Transverse colon (tissue), 4 donors: ENCODE results near the gene INCENP. TPM values are rescaled to one million over a fixed set of nuclear protein-coding genes. Genes with fewer than 3 reads are reported as not detected.
"Not testable (repeated sequence)": the region's sequence is repeated elsewhere in the genome, so short reads cannot be mapped to it uniquely, and the experiment has no call there.

Experiments used
- DNase-seq: peaks from one replicate; pipeline ENCODE4 v3.0.0-alpha.2; 2019
- H3K27ac ChIP-seq, 4 donors: fragments of 200-600 bp; sonication (generic); 2 replicates each; pipeline ENCODE4 v1.5.1; 2016 to 2018; ENCODE audit warnings: inconsistent platforms in 4 of 4
- H3K27me3 ChIP-seq: fragments of 200-600 bp; sonication (generic); 2 replicates; pipeline ENCODE4 v1.5.1; 2017; ENCODE audit warnings: inconsistent platforms
- H3K36me3 ChIP-seq, 4 donors: fragments of 200-600 bp; sonication (generic); 2 replicates each; pipeline ENCODE4 v1.5.1; 2017 to 2019; ENCODE audit warnings: inconsistent platforms in 4 of 4
- H3K4me1 ChIP-seq, 4 donors: fragments of 200-600 bp; sonication (generic); 2 replicates each; pipeline ENCODE4 v1.5.1; 2017 to 2020; ENCODE audit warnings: inconsistent platforms in 4 of 4
- H3K4me3 ChIP-seq, 4 donors: fragments of 200-600 bp; sonication (generic); 1 replicate in 1 of 4; 2 replicates in 3 of 4; pipeline versions ENCODE4 v1.5.1 to v1.6.1; 2017 to 2019; ENCODE audit warnings: inconsistent platforms in 4 of 4
- H3K9me3 ChIP-seq, 2 donors: fragments of 200-600 bp; sonication (generic); 2 replicates each; pipeline ENCODE4 v1.5.1; 2017 to 2019; ENCODE audit warnings: inconsistent platforms in 2 of 2
- CTCF ChIP-seq, 5 experiments: fragments of 200-600 bp in 3 of 5; fragments of 450-650 bp in 2 of 5; sonication (generic) in 3 of 5; IDR thresholded peaks; 1 replicate in 2 of 5; 2 replicates in 3 of 5; pipeline ENCODE4 v1.5.1; 2016 to 2017; ENCODE audit warnings: antibody characterized with exemption in 5 of 5, inconsistent platforms in 3 of 5, mild to moderate bottlenecking in 2 of 5, moderate library complexity in 1 of 5
- EP300 ChIP-seq: sonication (generic); formaldehyde crosslinking; IDR thresholded peaks from one replicate; pipeline ENCODE4 v1.6.1; 2017; ENCODE audit warnings: antibody characterized with exemption, low read depth
- POLR2A ChIP-seq: fragments of 450-650 bp; IDR thresholded peaks from one replicate; pipeline ENCODE4 v1.6.1; 2016; ENCODE audit warnings: antibody characterized with exemption, mild to moderate bottlenecking, moderate library complexity
- POLR2AphosphoS5 ChIP-seq, 3 donors: sonication (generic); formaldehyde crosslinking; IDR thresholded peaks; one replicate each; pipeline ENCODE4 v1.6.1; 2016; ENCODE audit warnings: antibody characterized with exemption in 3 of 3
- WGBS, 2 donors: methylation state at CpG; one replicate each; pipeline ENCODE4 v1.1.5; 2018; ENCODE audit warnings: low coverage in 1 of 2; 5-methylcytosine and 5-hydroxymethylcytosine counted together
- in situ Hi-C, 4 donors: fragments of 200-750 bp; cut with MboI; loops; one replicate each; pipeline versions ENCODE4 v1.15.0 to v1.15.1; 2017; ENCODE audit warnings: low sequenced_read_pairs in 3 of 4, low pct_ligation_motif_present in 1 of 4, low pct_unique_long_range_greater_than_20kb in 1 of 4
- intact Hi-C: fragments of 100-400 bp; cut with DNase I; formaldehyde crosslinking; loops from one replicate; pipeline ENCODE4 v1.15.1; 2023; ENCODE audit warnings: low total_unique reads
- total RNA-seq, 4 donors: library from RNA; depleted of rRNA; stranded (reverse); fragments of >200 nt; gene quantifications; one replicate each; pipeline ENCODE4 v1.1.0, GENCODE V29; 2016

INCENP gene
- total RNA-seq, 4 donors from 2014 or later: 10.5 to 38.9 (median 26.1) TPM

- Histone ChIP-seq H3K27ac (no peak overlapping the region), H3K4me1 (peaks cover 0 to 7% (median 5%) of the 10 kb centered on the region in 4 donors), H3K36me3 (no peaks in the 10 kb centered on the region), H3K27me3 (no peaks in the 10 kb centered on the region), H3K4me3 (no peak overlapping the region), H3K9me3 (no peaks in the 10 kb centered on the region)
- in situ Hi-C loops: loop anchor here in 3 of 4 donors (10.0 to 25.0 kb wide), 3 partner anchors 187 to 197 kb away; partner anchors contain the start of gene FADS3 (in 2 of the 3)
- intact Hi-C loops: loop anchor here (2.0 to 10.0 kb wide), 3 partner anchors 137 to 287 kb away; partner anchors contain the start of genes FEN1 and TMEM258
- no peak for TF ChIP-seq CTCF (IDR thresholded peaks at IDR 0.05)
- TF ChIP-seq POLR2A: no peak
- no peak for TF ChIP-seq POLR2AphosphoS5 (IDR thresholded peaks at IDR 0.05)
- no peak for TF ChIP-seq EP300
- DNase-seq: no peak
- WGBS, 2 donors: 30 to 32% methylated on average over 6 to 7 of the region's 7 CpGs
These were observed 41.5 kb upstream of the INCENP start for GRCh38 chr11:62082292-62082657.

GRCh38 chr11:62084801-62085200 lies 39.0 kb upstream of the INCENP start:
- not testable (repeated sequence) for H3K4me1 ChIP-seq, DNase-seq, H3K27me3 ChIP-seq, H3K9me3 ChIP-seq, H3K36me3 ChIP-seq, H3K27ac ChIP-seq, H3K4me3 ChIP-seq
- WGBS, 2 donors: 83 to 95% methylated on average over 1 to 6 of the region's 6 CpGs
- intact Hi-C loops: loop anchor here (10.0 kb wide), 2 partner anchors 140 to 290 kb away; partner anchors contain the start of genes FEN1 and TMEM258
- in situ Hi-C loops: loop anchor here in 3 of 4 donors (10.0 to 25.0 kb wide), 3 partner anchors 190 to 200 kb away; partner anchors contain the start of gene FADS3 (in 2 of the 3)

- Histone ChIP-seq H3K27me3 (no peaks in the 10 kb centered on the region), H3K27ac (no peak overlapping the region), H3K36me3 (no peaks in the 10 kb centered on the region), H3K4me3 (no peak overlapping the region), H3K9me3 (peaks cover 5 to 8% of the 10 kb centered on the region in 2 donors), H3K4me1 (no peaks in the 10 kb centered on the region)
- in situ Hi-C loops: loop anchor here in 3 of 4 donors (10.0 to 25.0 kb wide), 3 partner anchors 193 to 203 kb away; partner anchors contain the start of gene FADS3 (in 2 of the 3)
- TF ChIP-seq CTCF (IDR thresholded peaks at IDR 0.05): no peak
- no peak for TF ChIP-seq POLR2A
- TF ChIP-seq POLR2AphosphoS5 (IDR thresholded peaks at IDR 0.05): no peak
- no peak for TF ChIP-seq EP300
- intact Hi-C loops: loop anchor here (10.0 kb wide), 2 partner anchors 143 to 293 kb away; partner anchors contain the start of genes FEN1 and TMEM258
- DNase-seq: no peak
- WGBS, 2 donors: 88 to 89% methylated on average over 1 of the region's 1 CpG
These were observed 36.1 kb upstream of the INCENP start for GRCh38 chr11:62087694-62088093.

DNA sequence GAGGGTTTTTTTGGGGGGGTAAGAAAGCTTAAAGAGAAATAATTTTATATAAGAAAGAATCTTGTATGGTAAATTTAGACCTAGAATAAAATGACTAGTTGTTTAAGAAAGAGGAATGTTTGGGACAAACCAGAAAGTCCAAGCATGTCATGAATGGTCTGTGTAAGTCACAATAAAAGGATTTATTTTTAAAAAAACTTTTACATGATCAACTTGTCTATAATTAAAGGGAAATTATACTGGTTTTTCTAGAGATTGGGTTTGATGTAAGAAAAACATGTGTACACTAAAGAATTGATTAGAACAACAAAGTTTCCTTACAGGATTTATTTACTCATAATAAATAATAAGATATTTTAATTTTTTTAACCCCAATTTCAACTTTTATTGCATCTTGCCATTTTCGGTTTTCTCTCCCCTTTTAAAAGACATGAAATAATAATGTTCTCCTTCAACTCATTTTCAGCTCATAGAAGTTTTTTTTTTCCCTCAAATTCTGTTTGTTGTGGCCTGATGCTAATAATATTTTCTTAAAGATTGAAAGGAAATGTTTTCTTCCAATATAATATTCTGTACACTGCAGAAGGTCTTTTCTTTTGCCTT lies 35.4 kb upstream of the INCENP start:
- H3K27me3 ChIP-seq: no peaks in the 10 kb centered on the region
- 36 to 43% methylated on average over 1 of the region's 1 CpG for WGBS, 2 donors
- TF ChIP-seq CTCF (IDR thresholded peaks at IDR 0.05) (no peak), POLR2AphosphoS5 (IDR thresholded peaks at IDR 0.05) (no peak), EP300 (no peak), POLR2A (no peak)
- in situ Hi-C loops: loop anchor here in 3 of 4 donors (10.0 to 25.0 kb wide), 3 partner anchors 194 to 204 kb away; partner anchors contain the start of gene FADS3 (in 2 of the 3)
- H3K9me3 ChIP-seq: peaks cover 5 to 8% of the 10 kb centered on the region in 2 donors
- no peaks in the 10 kb centered on the region for H3K4me1 ChIP-seq
- no peak overlapping the region for H3K27ac ChIP-seq
- intact Hi-C loops: loop anchor here (10.0 kb wide), 2 partner anchors 144 to 294 kb away; partner anchors contain the start of genes FEN1 and TMEM258
- DNase-seq: no peak
- no peaks in the 10 kb centered on the region for H3K36me3 ChIP-seq
- H3K4me3 ChIP-seq: no peak overlapping the region
